Muscle layer of duodenum (tissue), 2 donors: Measurements from ENCODE around the gene FLG.
"Not testable (repeated sequence)": the region's sequence is repeated elsewhere in the genome, so short reads cannot be mapped to it uniquely, and the experiment has no call there.

Experiments used
- H3K27ac ChIP-seq: one replicate; pipeline ENCODE4 v1.7.0; 2013; ENCODE audit warnings: mild to moderate bottlenecking, low read length
- H3K27me3 ChIP-seq: one replicate; pipeline ENCODE4 v1.7.0; 2013; ENCODE audit warnings: low read depth, mild to moderate bottlenecking, control low read depth, low read length
- H3K36me3 ChIP-seq, 2 donors: one replicate each; pipeline ENCODE4 v1.7.0; 2013; ENCODE audit warnings: low read length in 2 of 2, control low read depth in 1 of 2, mild to moderate bottlenecking in 1 of 2; ENCODE audit not compliant: insufficient read depth in 2 of 2, control insufficient read depth in 1 of 2
- H3K4me1 ChIP-seq, 2 donors: one replicate each; pipeline ENCODE4 v1.7.0; 2013; ENCODE audit warnings: low read length in 2 of 2, mild to moderate bottlenecking in 2 of 2, control low read depth in 1 of 2, moderate library complexity in 1 of 2; ENCODE audit not compliant: insufficient read depth in 2 of 2, control insufficient read depth in 1 of 2
- H3K4me3 ChIP-seq, 2 donors: one replicate each; pipeline ENCODE4 v1.7.0; 2013; ENCODE audit warnings: low read length in 2 of 2, low read depth in 1 of 2, mild to moderate bottlenecking in 1 of 2
- H3K9me3 ChIP-seq, 2 donors: one replicate each; pipeline ENCODE4 v1.7.0; 2013; ENCODE audit warnings: low read length in 2 of 2, control low read depth in 1 of 2, mild to moderate bottlenecking in 1 of 2; ENCODE audit not compliant: control insufficient read depth in 1 of 2
- donor health status: healthy.

FLG gene

GRCh38 chr1:152328801-152329391, 3.9 kb upstream of the FLG start:
- Histone ChIP-seq H3K27ac (no peak overlapping the region), H3K4me3 (no peak overlapping the region), H3K36me3 (no peaks in the 10 kb centered on the region), H3K27me3 (no peaks in the 10 kb centered on the region), H3K9me3 (no peaks in the 10 kb centered on the region), H3K4me1 (no peaks in the 10 kb centered on the region)

- Histone ChIP-seq H3K9me3 (peaks cover 0 to 21% of the 10 kb centered on the region in 2 donors), H3K4me3 (no peak overlapping the region), H3K36me3 (peaks cover 0 to 30% of the 10 kb centered on the region in 2 donors), H3K27ac (no peak overlapping the region), H3K4me1 (no peaks in the 10 kb centered on the region), H3K27me3 (no peaks in the 10 kb centered on the region)
Measured at GRCh38 chr1:152313970-152314369, 11.1 kb downstream of the FLG start.

DNA sequence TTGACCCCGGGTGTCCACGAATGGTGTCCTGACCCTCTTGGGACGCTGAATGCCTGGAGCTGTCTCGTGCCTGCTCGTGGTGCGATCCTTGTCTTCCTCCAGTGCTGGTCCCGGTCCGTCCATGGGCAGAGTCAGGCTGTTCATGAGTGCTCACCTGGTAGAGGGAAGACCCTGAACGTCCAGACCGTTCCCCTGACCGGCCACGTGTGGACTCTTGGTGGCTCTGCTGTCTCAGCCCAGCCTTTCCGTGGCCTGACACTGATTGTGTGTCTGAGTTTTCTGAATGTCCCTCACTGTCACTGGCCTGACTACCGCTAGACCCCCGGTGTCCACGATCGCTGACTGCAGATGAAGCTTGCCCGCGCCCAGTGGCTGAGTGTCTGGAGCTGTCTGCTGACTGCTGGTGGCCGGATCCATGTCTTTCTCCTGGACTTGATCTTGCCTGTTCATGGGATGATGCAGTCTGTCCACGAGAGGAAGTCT, 11.7 kb downstream of the FLG start:
- Histone ChIP-seq H3K36me3 (peaks cover 0 to 36% of the 10 kb centered on the region in 2 donors), H3K27ac (no peak overlapping the region), H3K4me3 (no peak overlapping the region), H3K27me3 (no peaks in the 10 kb centered on the region), H3K9me3 (peaks cover 0 to 21% of the 10 kb centered on the region in 2 donors), H3K4me1 (no peaks in the 10 kb centered on the region)

- H3K4me3 ChIP-seq, H3K27me3 ChIP-seq, H3K27ac ChIP-seq, H3K4me1 ChIP-seq: not testable (repeated sequence)
- Histone ChIP-seq H3K36me3 (peaks cover 0 to 37% of the 10 kb centered on the region in 2 donors), H3K9me3 (peaks cover 0 to 26% of the 10 kb centered on the region in 2 donors)
Measured at GRCh38 chr1:152312169-152312568, 12.9 kb downstream of the FLG start.

DNA sequence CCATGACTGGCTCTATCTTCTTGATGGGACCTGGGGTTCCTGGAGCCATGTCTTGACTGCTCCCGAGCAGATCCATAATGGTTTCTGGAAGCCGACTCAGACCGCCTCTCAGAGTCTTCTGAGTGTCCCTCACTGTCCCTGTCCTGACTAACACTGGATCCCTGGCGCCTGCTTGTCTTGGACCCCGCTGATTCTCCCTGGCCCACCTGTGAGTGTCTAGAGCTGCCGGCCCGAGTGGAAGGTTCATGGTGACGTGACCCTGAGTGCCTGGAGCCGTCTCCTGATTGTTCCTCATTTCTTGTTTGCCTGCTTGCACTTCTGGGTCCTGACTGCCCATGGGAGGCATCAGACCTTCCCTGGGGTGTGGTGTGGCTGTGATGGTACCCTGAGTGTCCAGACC, 15.1 kb downstream of the FLG start:
- H3K27me3 ChIP-seq: no peaks in the 10 kb centered on the region
- H3K9me3 ChIP-seq: peaks cover 0 to 26% of the 10 kb centered on the region in 2 donors
- no peak overlapping the region for H3K27ac ChIP-seq
- H3K36me3 ChIP-seq: peaks cover 0 to 37% of the 10 kb centered on the region in 2 donors
- no peaks in the 10 kb centered on the region for H3K4me1 ChIP-seq
- H3K4me3 ChIP-seq: no peak overlapping the region

- H3K4me3 ChIP-seq, H3K4me1 ChIP-seq, H3K27ac ChIP-seq, H3K27me3 ChIP-seq: not testable (repeated sequence)
- Histone ChIP-seq H3K36me3 (peaks cover 0 to 35% of the 10 kb centered on the region in 2 donors), H3K9me3 (peaks cover 0 to 29% of the 10 kb centered on the region in 2 donors)
Measured at GRCh38 chr1:152309320-152309901, 15.6 kb downstream of the FLG start.

DNA sequence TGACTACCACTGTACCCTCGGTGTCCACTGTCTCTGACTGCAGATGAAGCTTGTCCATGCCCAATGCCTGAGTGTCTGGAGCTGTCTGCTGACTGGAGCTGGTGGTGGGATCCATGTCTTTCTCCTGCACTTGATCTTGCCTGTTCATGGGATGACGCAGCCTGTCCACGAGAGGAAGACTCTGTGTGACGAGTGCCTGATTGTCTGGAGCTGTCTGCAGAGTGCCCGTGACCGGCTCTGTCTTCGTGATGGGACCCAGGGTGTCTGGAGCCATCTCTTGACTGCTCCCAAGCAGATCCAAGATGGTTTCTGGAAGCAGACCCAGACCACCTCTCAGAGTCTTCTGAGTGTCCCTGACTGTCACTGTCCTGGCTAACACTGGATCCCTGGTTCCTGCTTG, 16.3 kb downstream of the FLG start:
- H3K27ac ChIP-seq, H3K4me3 ChIP-seq, H3K27me3 ChIP-seq, H3K4me1 ChIP-seq: not testable (repeated sequence)
- peaks cover 0 to 32% of the 10 kb centered on the region in 2 donors for H3K36me3 ChIP-seq
- H3K9me3 ChIP-seq: peaks cover 0 to 32% of the 10 kb centered on the region in 2 donors

- H3K27ac ChIP-seq, H3K4me3 ChIP-seq, H3K4me1 ChIP-seq, H3K27me3 ChIP-seq: not testable (repeated sequence)
- peaks cover 0 to 36% of the 10 kb centered on the region in 2 donors for H3K36me3 ChIP-seq
- H3K9me3 ChIP-seq: peaks cover 0 to 29% of the 10 kb centered on the region in 2 donors
Measured at GRCh38 chr1:152307970-152308369, 17.1 kb downstream of the FLG start.

DNA sequence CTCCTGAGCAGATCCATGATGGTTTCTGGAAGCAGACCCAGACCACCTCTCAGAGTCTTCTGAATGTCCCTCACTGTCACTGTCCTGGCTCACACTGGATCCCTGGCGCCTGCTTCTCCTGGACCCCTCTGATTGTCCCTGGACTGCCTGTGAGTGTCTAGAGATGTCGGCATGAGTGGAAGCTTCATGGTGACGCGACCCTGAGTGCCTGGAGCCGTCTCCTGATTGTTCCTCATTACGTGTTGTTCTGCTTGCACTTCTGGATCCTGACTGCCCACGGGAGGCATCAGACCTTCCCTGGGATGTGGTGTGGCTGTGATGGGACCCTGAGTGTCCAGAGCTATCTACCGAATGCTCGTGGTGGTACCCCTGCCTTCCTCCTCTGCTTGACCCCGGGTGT, 18.9 kb downstream of the FLG start:
- H3K27me3 ChIP-seq, H3K4me3 ChIP-seq, H3K27ac ChIP-seq, H3K4me1 ChIP-seq: not testable (repeated sequence)
- peaks cover 0 to 27% of the 10 kb centered on the region in 2 donors for H3K36me3 ChIP-seq
- H3K9me3 ChIP-seq: peaks cover 0 to 29% of the 10 kb centered on the region in 2 donors

DNA sequence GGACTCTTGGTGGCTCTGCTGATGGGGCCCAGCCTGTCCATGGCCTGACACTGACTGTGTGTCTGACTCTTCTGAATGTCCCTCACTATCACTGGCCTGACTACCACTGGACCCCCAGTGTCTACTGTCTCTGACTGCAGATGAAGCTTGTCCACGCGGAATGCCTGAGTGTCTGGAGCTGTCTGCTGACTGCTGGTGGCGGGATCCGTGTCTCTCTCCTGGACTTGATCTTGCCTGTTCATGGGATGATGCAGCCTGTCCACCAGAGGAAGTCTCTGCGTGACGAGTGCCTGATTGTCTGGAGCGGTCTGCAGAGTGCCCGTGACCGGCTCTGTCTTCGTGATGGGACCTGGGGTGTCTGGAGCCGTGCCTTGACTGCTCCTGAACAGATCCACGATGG, 20.3 kb downstream of the FLG start:
- Histone ChIP-seq H3K36me3 (peaks cover 0 to 23% of the 10 kb centered on the region in 2 donors), H3K9me3 (peaks cover 0 to 18% of the 10 kb centered on the region in 2 donors)
- H3K27ac ChIP-seq, H3K4me3 ChIP-seq, H3K27me3 ChIP-seq, H3K4me1 ChIP-seq: not testable (repeated sequence)

GRCh38 chr1:152303139-152303872, 21.7 kb downstream of the FLG start:
- H3K27me3 ChIP-seq, H3K27ac ChIP-seq, H3K36me3 ChIP-seq, H3K4me3 ChIP-seq, H3K4me1 ChIP-seq: not testable (repeated sequence)
- H3K9me3 ChIP-seq: peaks cover 0 to 11% of the 10 kb centered on the region in 2 donors
